GM13977 (cell line): ENCODE data around the gene ITIH3.
A peak's percentile ranks its signal among the peaks of the same experiment; 100 is the strongest.

Source experiments
- DNase-seq: peaks from one replicate; pipeline ENCODE4 v3.0.0; 2012; ENCODE audit warnings: low spot score
- CTCF ChIP-seq: IDR thresholded peaks from 2 replicates; pipeline ENCODE4 v1.5.1; 2012; ENCODE audit warnings: mild to moderate bottlenecking, control low read depth; ENCODE audit not compliant: insufficient read depth; ENCODE audit errors: extremely low read depth, missing control alignments
- in situ Hi-C: fragments of 300-500 bp; cut with MboI; formaldehyde crosslinking; loops from one replicate; pipeline ENCODE4 v1.12.0; 2022; ENCODE audit warnings: low sequenced_read_pairs, low pct_unique_long_range_greater_than_20kb, mixed read lengths, inconsistent platforms; ENCODE audit not compliant: unreplicated experiment

ITIH3 gene

GRCh38 chr3:52820736-52821135 is 26.1 kb downstream of the ITIH3 start:
- in situ Hi-C loops = no loop called here
- peak; percentile 67 for DNase-seq
- TF ChIP-seq CTCF = peak; percentile 54

- TF ChIP-seq CTCF = no peak
- DNase-seq = no peak
- in situ Hi-C loops = no loop called here
These were observed 27.8 kb downstream of the ITIH3 start for GRCh38 chr3:52822363-52822762.

- no peak for TF ChIP-seq CTCF
- no peak for DNase-seq
- in situ Hi-C loops = no loop called here
These were observed 29.4 kb downstream of the ITIH3 start for GRCh38 chr3:52824037-52824436.

GRCh38 chr3:52827441-52827840 is 32.8 kb downstream of the ITIH3 start:
- in situ Hi-C loops = no loop called here
- no peak for DNase-seq
- TF ChIP-seq CTCF = no peak

- in situ Hi-C loops = no loop called here
- no peak for TF ChIP-seq CTCF
- no peak for DNase-seq
These were observed 33.3 kb downstream of the ITIH3 start for GRCh38 chr3:52827866-52828376.

- TF ChIP-seq CTCF = no peak
- in situ Hi-C loops = no loop called here
These were observed 34.9 kb downstream of the ITIH3 start for GRCh38 chr3:52829482-52829881.

More at GRCh38 chr3:52829482-52829881, 34.9 kb downstream of the ITIH3 start:
- no peak for DNase-seq
